HG03354 (cell line): ENCODE results near the gene MS4A6A.
"Not testable (repeated sequence)": the region's sequence is repeated elsewhere in the genome, so short reads cannot be mapped to it uniquely, and the experiment has no call there.

Experiments used
- ATAC-seq: cut with Tn5 transposase; IDR thresholded peaks from one replicate; pipeline ENCODE4 v1.9.1; 2021; ENCODE audit warnings: mild to moderate bottlenecking; ENCODE audit not compliant: unreplicated experiment, poor library complexity, severe bottlenecking

MS4A6A gene, protein sequence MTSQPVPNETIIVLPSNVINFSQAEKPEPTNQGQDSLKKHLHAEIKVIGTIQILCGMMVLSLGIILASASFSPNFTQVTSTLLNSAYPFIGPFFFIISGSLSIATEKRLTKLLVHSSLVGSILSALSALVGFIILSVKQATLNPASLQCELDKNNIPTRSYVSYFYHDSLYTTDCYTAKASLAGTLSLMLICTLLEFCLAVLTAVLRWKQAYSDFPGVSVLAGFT

DNA sequence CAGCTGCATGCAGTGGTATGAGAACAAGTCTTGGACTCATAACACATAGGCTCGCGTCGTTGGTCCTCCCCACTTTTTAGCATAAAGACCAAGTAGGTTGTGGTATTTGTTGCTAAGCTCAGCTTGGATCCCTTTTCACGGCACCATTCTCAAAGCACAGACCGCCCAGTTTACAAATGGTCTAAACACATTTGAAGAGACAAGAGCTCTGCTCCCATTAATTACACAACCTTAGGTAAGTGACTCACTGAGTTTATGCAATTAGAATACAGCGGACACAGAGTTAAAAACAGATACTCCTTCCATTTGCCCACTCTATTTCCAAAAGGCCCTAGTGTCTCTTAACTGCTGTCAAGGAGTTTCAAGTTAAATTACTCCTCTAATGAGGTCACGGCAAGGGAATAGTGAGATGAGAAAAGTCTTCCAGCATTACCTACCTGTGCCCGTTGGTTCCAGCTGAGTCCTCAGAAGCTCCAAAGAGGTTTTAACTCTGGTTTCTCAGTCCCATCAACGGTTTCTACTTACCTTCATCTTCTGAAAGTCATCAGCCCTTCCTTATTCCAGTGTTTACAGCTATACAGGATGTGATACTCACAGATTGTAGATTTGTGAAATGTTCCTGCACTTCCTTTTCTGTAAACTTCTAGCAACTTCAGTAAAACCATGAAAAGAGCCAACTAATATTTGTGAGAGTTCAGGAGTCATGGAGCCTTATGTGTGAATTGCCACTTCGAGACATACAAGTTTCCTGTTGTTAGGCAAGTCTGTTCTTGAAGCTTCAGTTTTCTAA lies at the start of gene MS4A6A:
Gene MS4A6A, minus strand, starts transcription at position 543 of the 790 bp plus-strand sequence. CDS start 1,356 bp downstream, outside the sequence.
- ATAC-seq = no peak

DNA sequence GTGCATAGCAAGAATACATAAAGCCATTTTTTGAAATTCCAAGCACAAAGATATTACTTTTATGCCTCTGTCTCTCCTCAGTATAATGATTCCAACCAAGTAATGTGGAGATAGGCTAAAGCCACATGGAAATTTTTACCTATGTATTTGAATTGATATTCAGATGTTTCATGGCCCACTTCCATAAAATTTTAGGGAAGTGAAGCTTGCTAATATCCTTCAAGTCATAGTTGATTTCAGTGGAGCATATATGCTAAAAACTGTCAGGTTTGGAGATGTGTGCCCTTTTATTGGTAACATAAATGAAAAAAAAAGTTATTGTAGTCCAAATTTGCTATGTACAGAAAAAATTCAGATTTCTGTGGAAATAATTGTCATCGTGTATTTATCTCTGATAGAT lies 47.8 kb upstream of the MS4A6A start:
- no peak for ATAC-seq

DNA sequence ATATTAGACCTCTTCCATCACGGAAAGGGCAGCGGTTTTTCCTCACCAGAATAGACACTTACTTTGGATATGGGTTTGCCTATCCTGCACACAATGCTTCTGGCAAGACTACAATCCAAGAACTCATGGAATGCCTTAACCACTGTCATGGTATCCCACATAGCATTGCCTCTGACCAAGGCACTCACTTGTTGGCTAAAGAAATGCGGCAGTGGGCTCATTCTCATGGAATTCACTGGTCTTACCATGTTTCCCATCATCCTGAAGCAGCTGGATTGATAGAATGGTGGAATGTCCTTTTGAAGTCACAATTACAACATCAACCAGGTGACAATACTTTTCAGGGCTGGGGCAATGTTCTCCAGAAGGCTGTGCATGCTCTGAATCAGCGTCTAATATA lies 39.3 kb upstream of the MS4A6A start:
- ATAC-seq = no peak

DNA sequence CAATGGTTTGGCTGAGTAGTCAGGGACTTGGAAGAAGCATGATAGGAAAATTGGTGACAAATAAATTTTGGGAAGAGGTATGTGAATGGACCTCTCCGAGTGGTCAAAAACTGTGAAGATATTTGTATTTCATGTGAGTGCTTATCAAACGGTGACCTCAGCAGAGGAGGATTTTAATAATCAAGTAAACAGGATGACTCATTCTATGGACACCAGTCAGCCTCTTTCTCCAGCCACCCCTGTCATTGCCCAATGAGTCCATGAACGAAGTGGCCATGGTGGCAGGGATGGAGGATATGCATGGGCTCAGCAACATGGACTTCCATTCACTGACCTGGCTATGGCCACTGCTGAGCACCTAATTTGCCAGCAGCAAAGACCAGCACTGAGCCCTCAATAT lies 38.8 kb upstream of the MS4A6A start:
- ATAC-seq = no peak

DNA sequence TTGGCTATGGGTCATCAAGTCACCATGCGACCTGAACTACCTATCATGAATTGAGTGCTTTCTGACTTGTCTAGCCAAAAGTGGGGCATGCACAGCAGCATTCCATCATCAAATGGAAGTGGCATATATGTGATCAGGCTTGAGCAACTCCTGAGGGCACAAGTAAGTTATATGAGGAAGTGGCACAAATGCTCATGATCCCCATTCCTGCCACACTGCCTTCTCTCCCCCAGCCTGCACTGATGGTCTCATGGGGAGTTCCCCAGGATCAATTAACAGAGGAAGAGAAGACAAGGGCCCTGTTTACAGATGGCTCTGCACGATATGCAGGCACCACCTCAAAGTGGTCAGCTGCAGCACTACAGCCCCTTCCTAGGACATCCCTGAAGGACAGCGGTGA lies 38.3 kb upstream of the MS4A6A start:
- no peak for ATAC-seq

DNA sequence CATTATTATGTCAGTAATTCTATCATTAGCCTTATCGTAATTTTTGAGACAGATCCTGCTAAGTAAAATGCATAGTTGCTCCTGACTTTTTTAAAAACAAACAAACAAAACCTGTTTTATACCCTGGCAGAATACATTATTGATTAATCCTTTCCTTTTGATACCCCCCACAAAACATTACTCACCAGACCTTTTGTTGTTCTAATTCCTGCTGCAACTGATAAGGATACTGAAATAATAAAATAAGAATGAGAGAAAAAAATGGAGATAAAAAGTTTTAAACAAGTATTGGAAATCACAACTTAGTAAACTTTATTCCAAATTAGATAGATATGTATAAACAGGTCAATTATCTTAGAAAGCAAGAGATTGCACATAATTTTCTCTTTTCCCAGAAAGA lies 31.5 kb upstream of the MS4A6A start:
- ATAC-seq = no peak

DNA sequence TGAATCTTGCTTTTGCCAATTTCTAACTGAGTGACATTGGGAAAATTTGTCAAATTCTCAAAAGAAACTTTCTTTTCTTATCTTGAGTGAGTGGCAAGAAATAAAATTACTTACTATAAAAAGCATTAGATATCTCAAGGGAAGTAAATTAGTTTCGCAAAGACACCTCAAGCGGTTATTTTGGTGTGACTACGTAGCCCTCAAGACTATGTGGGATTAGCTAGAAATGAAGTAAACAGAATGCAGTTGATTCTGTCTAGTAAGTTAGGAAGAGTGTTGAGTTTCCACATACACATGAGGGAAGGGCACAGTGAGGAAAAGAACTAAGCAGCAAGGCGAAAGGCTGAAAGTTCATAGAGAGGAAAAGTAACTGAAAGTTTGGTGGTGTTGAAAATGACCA lies 28.3 kb upstream of the MS4A6A start:
- ATAC-seq = no peak

DNA sequence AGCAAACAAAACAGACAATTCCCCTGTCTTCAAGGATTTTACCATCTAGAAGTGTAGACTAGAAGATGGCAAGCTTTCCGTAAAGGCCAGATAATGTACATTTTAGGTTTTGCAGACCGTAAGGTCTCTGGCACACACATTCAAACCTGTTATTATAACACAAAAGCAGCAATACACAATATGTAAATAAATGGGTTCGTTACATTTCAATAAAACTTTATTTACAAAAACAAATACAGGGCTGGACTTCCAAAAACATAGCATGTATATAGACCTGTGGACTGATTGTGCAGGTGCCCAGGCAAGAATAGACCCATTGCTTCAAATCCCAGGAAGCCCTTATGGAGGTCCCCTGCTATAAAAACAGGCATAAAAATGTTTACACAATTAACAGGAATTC lies 27.1 kb upstream of the MS4A6A start:
- ATAC-seq = no peak

DNA sequence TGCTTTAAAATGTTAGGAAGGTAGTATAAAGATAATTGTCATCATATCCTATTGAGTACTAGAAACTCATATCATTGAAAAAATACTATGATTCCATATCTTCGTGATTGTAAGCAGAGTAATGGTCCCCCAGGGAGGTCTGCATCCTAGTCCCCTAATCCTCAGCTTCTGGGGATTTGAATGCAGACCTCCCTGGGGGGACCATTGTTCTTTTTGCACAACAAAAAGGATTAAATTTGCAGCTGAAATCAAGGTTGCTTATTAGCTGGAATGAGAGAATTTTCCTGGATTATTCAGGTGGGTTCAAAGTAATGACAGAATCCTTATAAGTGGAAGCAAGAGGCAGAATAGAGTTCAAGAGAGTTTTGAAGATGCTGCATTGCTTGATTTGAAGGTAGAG lies 26.1 kb upstream of the MS4A6A start:
- ATAC-seq = no peak

DNA sequence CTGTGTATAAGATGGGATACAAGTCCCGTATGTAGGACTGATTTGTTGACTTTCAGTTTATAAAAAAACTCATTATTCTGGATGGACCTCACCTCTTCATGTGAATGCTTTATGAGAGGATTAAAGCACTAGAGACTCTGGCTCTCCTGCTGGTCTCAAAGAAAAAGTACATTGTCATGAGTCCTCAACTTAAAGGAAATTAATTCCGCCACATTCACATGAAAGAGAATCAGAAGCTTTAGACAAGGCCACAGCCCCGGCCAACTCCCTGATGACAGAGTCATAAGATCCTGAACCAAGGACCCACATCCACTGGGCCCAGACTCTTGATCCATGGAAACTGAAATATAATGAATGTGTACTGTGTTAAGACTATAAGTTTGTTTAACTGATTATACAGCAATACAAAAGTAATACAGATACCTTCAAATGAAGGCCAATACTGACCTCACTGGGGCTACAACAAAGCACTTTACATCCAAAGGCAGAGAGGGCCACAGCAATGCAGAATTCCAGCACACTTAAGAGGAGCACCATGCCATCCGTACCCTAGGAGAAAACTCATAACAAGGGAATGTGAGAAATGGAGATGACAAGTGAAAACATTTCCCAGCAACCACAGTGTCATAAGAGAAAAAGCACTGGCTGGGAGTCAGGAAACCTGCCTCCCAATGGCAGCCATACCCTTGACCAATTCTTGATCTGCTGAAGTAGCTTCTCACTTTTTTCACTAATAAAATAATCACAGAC lies 25.4 kb upstream of the MS4A6A start:
- no peak for ATAC-seq

DNA sequence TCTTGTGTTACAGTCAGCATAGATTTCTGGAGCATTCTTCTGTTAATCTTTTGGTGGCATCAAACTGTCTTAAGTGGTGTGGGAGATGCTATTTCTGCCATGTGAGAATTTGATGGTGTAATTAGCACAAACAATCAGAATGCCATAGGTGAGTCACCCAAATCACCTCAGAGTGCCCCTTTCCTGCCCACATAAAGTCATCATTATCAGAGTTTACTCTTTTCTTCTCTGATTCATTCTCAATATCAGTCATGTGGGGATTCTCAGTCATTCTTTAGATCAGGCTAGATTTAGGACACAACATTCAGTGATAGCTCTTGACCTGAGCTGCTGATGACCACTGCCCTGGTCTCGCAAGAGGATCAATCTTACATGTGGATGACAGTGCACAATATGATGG lies 23.7 kb upstream of the MS4A6A start:
- no peak for ATAC-seq

DNA sequence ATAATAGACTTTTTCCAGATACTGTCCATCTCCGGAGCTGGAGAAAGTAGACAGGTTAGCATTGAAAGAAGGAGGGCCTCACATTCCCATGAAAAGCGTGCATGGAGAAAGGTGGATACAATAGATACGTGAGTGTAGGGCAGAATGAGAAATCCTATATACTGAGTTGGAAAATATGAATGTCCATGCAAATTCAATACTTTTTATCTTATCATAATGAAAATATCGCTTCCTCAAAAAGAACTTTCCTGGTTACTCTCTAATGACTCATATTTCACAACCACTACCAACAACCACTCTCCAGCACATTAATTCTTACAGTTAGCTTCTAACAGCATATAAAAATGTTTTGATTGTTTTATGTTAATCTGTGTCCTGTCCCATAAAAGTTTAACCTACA lies 22.0 kb upstream of the MS4A6A start:
- peak; percentile 43 for ATAC-seq

DNA sequence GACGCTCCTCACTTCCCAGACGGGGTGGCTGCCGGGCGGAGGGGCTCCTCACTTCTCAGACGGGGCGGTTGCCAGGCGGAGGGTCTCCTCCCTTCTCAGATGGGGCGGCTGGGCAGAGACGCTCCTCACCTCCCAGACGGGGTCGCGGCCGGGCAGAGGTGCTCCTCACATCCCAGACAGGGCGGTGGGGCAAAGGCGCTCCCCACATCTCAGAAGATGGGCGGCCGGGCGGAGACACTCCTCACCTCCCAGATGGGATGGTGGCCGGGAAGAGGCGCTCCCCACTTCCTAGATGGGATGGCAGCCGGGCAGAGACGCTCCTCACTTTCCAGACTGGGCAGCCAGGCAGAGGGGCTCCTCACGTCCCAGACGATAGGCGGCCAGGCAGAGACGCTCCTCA lies 18.5 kb upstream of the MS4A6A start:
- not testable (repeated sequence) for ATAC-seq

DNA sequence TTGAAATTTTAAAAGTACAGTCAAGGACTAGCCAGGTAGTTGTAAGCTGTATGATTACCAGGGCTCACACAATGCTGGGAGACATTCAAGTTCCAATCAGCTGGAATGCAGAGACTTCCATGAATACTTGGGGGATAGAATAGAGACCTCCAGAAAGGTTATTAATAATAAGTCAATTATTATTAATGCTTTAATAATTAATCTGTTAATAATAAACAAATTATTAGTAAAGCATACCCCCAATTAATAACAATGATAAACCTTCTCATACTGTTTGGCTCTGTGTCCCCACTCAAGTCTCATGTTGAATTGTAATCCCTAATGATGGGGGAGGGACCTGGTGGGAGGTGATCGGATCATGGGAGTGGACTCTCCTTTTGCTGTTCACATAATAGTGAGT lies 14.6 kb upstream of the MS4A6A start:
- no peak for ATAC-seq

DNA sequence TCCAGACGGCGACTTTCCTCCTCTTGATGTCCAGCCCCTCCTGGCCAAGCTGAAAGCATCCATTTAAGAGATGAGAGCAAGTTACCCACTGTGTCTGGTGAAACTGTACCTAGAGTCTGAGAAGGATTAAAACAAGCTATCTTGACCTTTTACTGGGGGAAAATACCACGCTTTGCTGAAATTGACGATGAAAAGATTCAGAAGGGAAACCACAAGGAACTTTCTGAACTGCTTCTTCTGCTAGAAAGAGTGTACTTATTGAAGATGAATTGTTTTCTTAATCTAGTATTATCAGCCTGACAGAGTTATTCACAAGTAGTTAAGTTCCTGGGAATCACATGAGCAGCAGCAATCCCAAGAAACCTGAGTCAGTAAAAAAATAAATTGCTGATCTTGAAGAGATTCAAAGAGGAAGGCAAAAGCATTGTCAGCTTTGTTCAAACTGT lies 13.1 kb upstream of the MS4A6A start:
- no peak for ATAC-seq

DNA sequence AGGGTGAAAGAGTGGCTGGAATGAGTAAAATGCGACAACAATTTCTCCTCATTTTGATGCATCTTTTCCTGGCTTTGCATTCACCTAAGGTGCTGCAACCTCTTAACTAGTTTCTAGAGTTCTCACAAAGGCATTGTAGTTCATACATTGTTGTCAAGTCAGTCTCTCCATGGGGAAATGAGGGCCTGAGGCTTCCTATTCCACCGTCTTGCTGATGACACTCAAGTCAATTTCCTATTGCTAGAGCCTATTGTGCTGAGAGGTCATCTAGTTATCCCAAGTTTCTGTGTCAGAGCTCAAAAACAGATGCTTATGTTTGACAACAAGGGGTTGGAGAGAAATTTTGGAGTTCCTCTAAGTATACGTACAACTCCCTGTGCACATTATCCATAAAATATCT lies 11.6 kb upstream of the MS4A6A start:
- ATAC-seq = no peak

DNA sequence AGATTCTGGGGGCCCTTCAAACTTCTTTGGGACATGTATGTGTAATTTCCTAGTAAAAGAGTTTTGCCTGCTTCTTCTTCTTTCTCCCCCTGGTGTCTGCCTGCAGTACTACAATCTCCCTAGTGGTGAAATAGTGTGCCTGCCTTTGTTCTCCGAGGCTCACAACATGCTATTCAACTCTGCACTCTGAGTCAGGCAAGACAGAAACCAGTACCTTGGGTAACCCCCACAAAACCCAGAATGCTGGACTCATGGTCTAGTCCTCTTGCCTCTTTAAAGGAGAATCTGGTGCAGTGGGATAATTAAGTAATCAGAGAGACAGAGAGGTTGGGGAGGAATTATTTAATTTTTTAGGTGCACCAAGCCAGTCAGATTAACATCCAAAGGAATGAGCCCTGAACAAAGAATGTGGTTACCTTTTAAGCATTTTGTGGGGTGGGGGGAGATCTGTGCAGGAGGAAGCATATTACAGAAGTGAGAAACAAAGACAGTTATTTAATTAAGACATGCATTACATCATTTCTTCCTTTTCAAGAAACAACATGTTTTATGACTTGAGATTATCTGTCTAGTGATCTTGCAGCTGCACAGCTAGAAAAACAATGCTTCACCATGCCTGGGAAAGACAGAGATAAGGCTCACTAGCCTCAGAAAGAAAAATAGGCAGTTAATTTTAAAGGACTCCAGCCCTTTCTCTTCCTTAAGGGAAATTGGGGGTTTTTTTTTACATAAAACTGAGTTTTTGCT lies 11.0 kb upstream of the MS4A6A start:
- ATAC-seq = peak; percentile 96

DNA sequence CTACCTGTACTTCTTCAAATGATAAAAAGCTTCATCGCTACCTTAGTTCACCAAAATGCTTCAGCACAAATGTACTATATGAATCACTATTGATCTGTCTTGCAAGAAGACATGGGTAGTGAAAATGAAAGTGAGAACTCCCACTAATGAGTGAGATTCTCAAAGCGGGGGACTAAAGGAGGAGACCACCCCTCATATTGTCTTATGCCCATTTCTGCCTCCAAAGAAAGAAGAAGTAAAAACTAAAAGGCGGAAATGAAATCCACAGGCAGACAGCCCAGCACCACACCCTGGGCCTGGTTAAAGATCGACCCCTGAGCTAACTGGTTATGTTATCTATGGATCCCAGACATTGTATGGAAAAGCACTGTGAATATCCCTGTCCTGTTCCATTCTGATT lies 9.7 kb upstream of the MS4A6A start:
- not testable (repeated sequence) for ATAC-seq

DNA sequence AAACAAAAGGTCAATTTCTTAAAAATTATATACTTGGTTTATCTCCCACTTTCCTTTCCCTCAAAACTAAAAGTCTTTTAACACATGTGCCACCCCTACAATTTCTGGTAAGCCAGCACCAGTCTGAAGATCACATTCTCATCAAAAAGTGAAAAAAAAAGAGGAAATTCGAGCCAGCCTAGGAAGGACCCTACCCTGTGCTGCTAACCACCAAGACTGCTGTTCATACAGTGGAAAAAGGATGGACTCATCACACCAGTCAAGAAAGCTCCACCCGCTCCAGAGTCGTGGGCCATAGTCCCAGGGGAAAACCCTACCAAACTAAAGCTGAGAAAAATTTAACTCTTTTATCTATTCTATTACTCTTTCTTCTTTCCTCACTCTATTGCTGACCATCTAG lies 5.6 kb upstream of the MS4A6A start:
- not testable (repeated sequence) for ATAC-seq

DNA sequence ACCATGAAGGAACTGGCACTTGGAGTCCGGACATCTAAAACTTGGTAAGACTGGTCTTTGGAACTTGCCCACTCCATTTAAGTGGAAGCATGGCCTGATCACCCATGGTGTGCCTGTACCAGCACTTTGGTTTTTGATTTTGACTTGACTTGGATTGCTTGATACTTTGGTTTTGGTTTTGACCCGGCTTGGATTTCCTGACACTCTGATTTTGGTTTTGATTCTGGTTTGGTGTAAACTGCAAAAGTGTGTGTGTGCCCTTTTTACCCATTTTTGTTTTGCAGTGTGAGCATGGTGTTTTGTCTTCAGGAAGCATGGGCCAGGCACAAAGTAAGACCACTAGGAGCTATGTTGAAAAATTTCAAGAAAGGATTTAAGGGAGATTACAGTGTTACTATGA lies 3.2 kb upstream of the MS4A6A start:
- ATAC-seq = not testable (repeated sequence)
